Central memory CD8-positive, alpha-beta T cell (primary cell): ENCODE measurements around the gene AHNAK2.
"Not testable (repeated sequence)": the region's sequence is repeated elsewhere in the genome, so short reads cannot be mapped to it uniquely, and the experiment has no call there.

Experiments
- ATAC-seq: fragments of 150-1000 bp; cut with Tn5 transposase; replicated peaks from 2 replicates; pipeline ENCODE4 v1.10.0; 2022; ENCODE audit warnings: mild to moderate bottlenecking, moderate FRiP score, moderate number of reproducible peaks; ENCODE audit not compliant: poor library complexity, severe bottlenecking; ENCODE audit errors: extremely low read depth
- DNase-seq, 2 donors: peaks; one replicate each; pipeline ENCODE4 v3.0.0; 2021; ENCODE audit warnings: low spot score in 2 of 2
- H3K27ac Mint-ChIP-seq: one replicate; pipeline ENCODE4 v1.8.0; 2022; ENCODE audit warnings: low read depth, mild to moderate bottlenecking, moderate library complexity, mixed read lengths
- H3K27me3 Mint-ChIP-seq: one replicate; pipeline ENCODE4 v1.8.0; 2022; ENCODE audit warnings: mixed read lengths
- H3K36me3 Mint-ChIP-seq: one replicate; pipeline ENCODE4 v1.8.0; 2022; ENCODE audit warnings: mild to moderate bottlenecking, moderate library complexity, mixed read lengths; ENCODE audit not compliant: insufficient read depth
- H3K4me1 Mint-ChIP-seq: one replicate; pipeline ENCODE4 v1.8.0; 2022; ENCODE audit warnings: mixed read lengths
- H3K4me3 Mint-ChIP-seq: one replicate; pipeline ENCODE4 v1.8.0; 2022; ENCODE audit warnings: mild to moderate bottlenecking, moderate library complexity, mixed read lengths
- H3K9me3 Mint-ChIP-seq: one replicate; pipeline ENCODE4 v1.8.0; 2022; ENCODE audit warnings: mixed read lengths

AHNAK2 gene

DNA sequence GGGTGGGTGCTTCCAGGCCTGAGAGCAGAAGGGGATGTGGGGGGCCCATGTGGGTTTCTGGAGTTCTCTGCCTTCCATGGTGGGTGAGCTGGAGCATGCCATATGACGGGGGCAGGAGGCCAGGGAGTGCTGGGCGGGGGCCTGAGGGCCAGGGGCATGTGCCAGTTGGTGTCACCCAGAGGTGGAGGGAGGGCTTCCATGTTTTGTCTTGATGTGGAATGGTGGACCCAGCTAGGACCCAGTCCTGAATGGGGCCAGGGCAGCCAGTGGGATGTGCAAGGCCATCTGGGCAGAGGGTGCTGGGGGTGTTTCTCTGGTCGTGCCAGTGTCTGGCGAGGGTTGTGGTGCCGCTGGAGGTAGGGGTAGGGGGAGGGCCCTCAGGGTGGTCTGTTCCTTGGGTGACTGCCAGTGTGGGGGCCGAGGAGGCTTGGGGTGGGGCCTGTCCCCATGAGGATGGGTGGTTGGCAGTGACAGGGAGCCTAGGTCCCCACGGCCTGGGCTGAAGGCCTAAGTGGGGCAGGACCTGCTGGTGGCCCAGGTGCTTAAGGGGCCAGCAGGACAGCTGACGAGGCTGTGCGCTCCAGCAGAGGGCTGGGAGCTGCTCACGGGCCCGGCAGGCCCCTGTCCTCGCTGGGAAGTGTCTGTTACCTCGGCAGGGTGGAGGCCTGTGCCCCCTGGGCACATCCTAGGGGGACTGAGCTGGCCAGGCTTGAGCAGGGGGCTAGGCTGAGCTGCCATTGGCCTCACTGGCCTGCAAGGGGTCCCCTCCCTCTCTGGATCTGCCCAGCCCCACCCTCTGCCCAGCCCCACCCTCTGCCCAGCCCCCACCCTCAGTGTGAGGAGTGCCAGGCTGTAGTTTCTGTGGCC, 86.3 kb downstream of the AHNAK2 start:
- Mint-ChIP-seq H3K9me3 (no peaks in the 10 kb centered on the region), H3K4me1 (no peaks in the 10 kb centered on the region), H3K27me3 (no peaks in the 10 kb centered on the region), H3K27ac (no peak overlapping the region), H3K36me3 (no peaks in the 10 kb centered on the region), H3K4me3 (no peak overlapping the region)
- no peak for ATAC-seq
- DNase-seq, result peak in 1 of 2 donors; percentile 7

DNA sequence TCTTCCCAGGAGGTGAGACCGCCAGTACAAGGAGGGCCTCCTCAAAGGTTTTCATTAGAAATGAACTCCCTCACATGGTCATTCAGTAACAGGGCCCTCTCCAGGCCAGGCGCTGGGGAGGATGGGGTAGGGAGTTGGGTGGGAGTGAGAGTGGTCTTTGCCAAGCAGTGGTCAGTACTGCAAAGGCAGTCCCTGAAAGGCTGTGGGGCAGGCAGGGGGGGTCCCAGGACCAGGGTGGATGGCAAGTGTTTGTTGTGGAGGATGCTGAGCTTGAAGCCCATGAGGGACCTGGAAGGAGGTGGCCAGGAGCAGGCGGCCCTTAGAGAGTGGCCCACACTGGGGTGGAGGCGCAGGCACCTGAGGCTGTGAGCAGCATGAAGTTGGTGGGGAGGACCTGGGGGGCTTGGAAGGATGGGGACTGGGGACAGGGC, 87.0 kb downstream of the AHNAK2 start:
- H3K4me3 Mint-ChIP-seq, result no peak overlapping the region
- H3K27me3 Mint-ChIP-seq, result no peaks in the 10 kb centered on the region
- H3K9me3 Mint-ChIP-seq, result no peaks in the 10 kb centered on the region
- no peak for DNase-seq
- no peaks in the 10 kb centered on the region for H3K36me3 Mint-ChIP-seq
- no peaks in the 10 kb centered on the region for H3K4me1 Mint-ChIP-seq
- ATAC-seq, result no peak
- no peak overlapping the region for H3K27ac Mint-ChIP-seq

DNA sequence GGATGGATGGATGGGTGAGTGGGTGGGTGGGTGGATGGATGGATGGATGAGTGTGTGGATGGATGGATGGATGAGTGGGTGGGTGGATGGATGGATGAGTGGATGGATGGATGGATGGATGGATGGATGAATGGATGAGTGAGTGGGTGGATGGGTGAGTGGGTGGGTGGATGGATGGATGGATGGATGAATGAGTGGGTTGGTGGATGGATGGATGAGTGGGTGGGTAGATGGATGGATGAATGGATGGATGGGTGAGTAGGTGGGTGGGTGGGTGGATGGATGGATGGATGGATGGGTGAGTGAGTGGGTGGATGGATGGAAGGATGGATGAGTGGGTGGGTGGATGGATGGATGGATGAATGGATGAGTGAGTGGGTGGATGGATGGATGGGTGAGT, 87.9 kb downstream of the AHNAK2 start:
- DNase-seq, H3K27me3 Mint-ChIP-seq, H3K4me3 Mint-ChIP-seq, H3K27ac Mint-ChIP-seq, H3K9me3 Mint-ChIP-seq, ATAC-seq, H3K36me3 Mint-ChIP-seq, H3K4me1 Mint-ChIP-seq: not testable (repeated sequence)

- ATAC-seq (no peak), DNase-seq (no peak)
- Mint-ChIP-seq H3K36me3 (no peaks in the 10 kb centered on the region), H3K9me3 (no peaks in the 10 kb centered on the region), H3K27ac (no peak overlapping the region), H3K4me3 (no peak overlapping the region), H3K4me1 (no peaks in the 10 kb centered on the region), H3K27me3 (no peaks in the 10 kb centered on the region)
Observed at GRCh38 chr14:104889375-104889757, 88.8 kb downstream of the AHNAK2 start.

GRCh38 chr14:104888489-104889374, 89.4 kb downstream of the AHNAK2 start:
- no peaks in the 10 kb centered on the region for H3K4me1 Mint-ChIP-seq
- H3K9me3 Mint-ChIP-seq, result no peaks in the 10 kb centered on the region
- ATAC-seq (no peak), DNase-seq (no peak)
- no peak overlapping the region for H3K27ac Mint-ChIP-seq
- H3K4me3 Mint-ChIP-seq, result no peak overlapping the region
- no peaks in the 10 kb centered on the region for H3K36me3 Mint-ChIP-seq
- no peaks in the 10 kb centered on the region for H3K27me3 Mint-ChIP-seq

- Mint-ChIP-seq H3K4me3 (no peak overlapping the region), H3K9me3 (no peaks in the 10 kb centered on the region), H3K27me3 (no peaks in the 10 kb centered on the region), H3K4me1 (no peaks in the 10 kb centered on the region), H3K27ac (no peak overlapping the region), H3K36me3 (no peaks in the 10 kb centered on the region)
- ATAC-seq, result no peak
- DNase-seq, result no peak
Observed at GRCh38 chr14:104887623-104888488, 90.3 kb downstream of the AHNAK2 start.
